ENCODE results near the gene ZNF212.
"Not testable (repeated sequence)": the region's sequence is repeated elsewhere in the genome, so short reads cannot be mapped to it uniquely, and the experiment has no call there.

Gene ZNF212

GRCh38 chr7:149228831-149229471, 10.5 kb upstream of the ZNF212 start:
- Mint-ChIP-seq H3K9me3 (no peaks in the 10 kb centered on the region), H3K27ac (no peak overlapping the region), H3K4me3 (no peak overlapping the region), H3K36me3 (ENCODE audit: low read depth) (peaks cover 22% of the 10 kb centered on the region), H3K27me3 (peaks cover 16% of the 10 kb centered on the region), H3K4me1 (ENCODE audit: low read depth) (peaks cover 3% of the 10 kb centered on the region)
- DNase-seq: no peak

- Mint-ChIP-seq H3K27ac (peak overlapping the region; percentile 45), H3K4me1 (ENCODE audit: low read depth) (peaks cover 5% of the 10 kb centered on the region), H3K9me3 (no peaks in the 10 kb centered on the region), H3K36me3 (ENCODE audit: low read depth) (peaks cover 19% of the 10 kb centered on the region), H3K4me3 (no peak overlapping the region), H3K27me3 (peaks cover 19% of the 10 kb centered on the region)
- no peak for DNase-seq
These were observed 9.9 kb upstream of the ZNF212 start for GRCh38 chr7:149229526-149229925.

GRCh38 chr7:149232362-149232761, 7.1 kb upstream of the ZNF212 start:
- Mint-ChIP-seq H3K27ac (no peak overlapping the region), H3K4me3 (no peak overlapping the region), H3K4me1 (ENCODE audit: low read depth) (peaks cover 9% of the 10 kb centered on the region), H3K9me3 (no peaks in the 10 kb centered on the region), H3K36me3 (ENCODE audit: low read depth) (no peaks in the 10 kb centered on the region), H3K27me3 (peaks cover 19% of the 10 kb centered on the region)
- no peak for DNase-seq

GRCh38 chr7:149233655-149234204, 5.7 kb upstream of the ZNF212 start:
- H3K9me3 Mint-ChIP-seq; DNase-seq; H3K4me3 Mint-ChIP-seq; H3K36me3 Mint-ChIP-seq (ENCODE audit: low read depth): not testable (repeated sequence)
- H3K27ac Mint-ChIP-seq: peak overlapping the region; percentile 76
- H3K4me1 Mint-ChIP-seq (ENCODE audit: low read depth): peaks cover 20% of the 10 kb centered on the region
- peaks cover 19% of the 10 kb centered on the region for H3K27me3 Mint-ChIP-seq

GRCh38 chr7:149237502-149237901, 1.9 kb upstream of the ZNF212 start:
- Mint-ChIP-seq H3K36me3 (ENCODE audit: low read depth) (peaks cover 22% of the 10 kb centered on the region), H3K4me3 (no peak overlapping the region), H3K4me1 (ENCODE audit: low read depth) (peaks cover 40% of the 10 kb centered on the region)

GRCh38 chr7:149238051-149238450, 1.4 kb upstream of the ZNF212 start:
- Mint-ChIP-seq H3K4me3 (peak overlapping the region; percentile 95), H3K27me3 (peaks cover 7% of the 10 kb centered on the region), H3K9me3 (no peaks in the 10 kb centered on the region), H3K36me3 (ENCODE audit: low read depth) (peaks cover 27% of the 10 kb centered on the region), H3K4me1 (ENCODE audit: low read depth) (peaks cover 45% of the 10 kb centered on the region), H3K27ac (peak overlapping the region; percentile 95)
- DNase-seq: no peak

More at GRCh38 chr7:149237502-149237901, 1.9 kb upstream of the ZNF212 start:
- no peak for DNase-seq
- Mint-ChIP-seq H3K9me3 (no peaks in the 10 kb centered on the region), H3K27ac (peak overlapping the region; percentile 95), H3K27me3 (peaks cover 12% of the 10 kb centered on the region)

- peaks cover 61% of the 10 kb centered on the region for H3K4me1 Mint-ChIP-seq (ENCODE audit: low read depth)
- no peaks in the 10 kb centered on the region for H3K9me3 Mint-ChIP-seq
- H3K4me3 Mint-ChIP-seq: peak overlapping the region; percentile 95
- peak overlapping the region; percentile 95 for H3K27ac Mint-ChIP-seq
- H3K27me3 Mint-ChIP-seq: no peaks in the 10 kb centered on the region
- H3K36me3 Mint-ChIP-seq (ENCODE audit: low read depth): peaks cover 42% of the 10 kb centered on the region
- no peak for DNase-seq
These were observed 1.2 kb downstream of the ZNF212 start for GRCh38 chr7:149240637-149241036.

GRCh38 chr7:149241696-149242095, 2.2 kb downstream of the ZNF212 start:
- peaks cover 52% of the 10 kb centered on the region for H3K36me3 Mint-ChIP-seq (ENCODE audit: low read depth)
- no peaks in the 10 kb centered on the region for H3K9me3 Mint-ChIP-seq
- no peak for DNase-seq
- no peaks in the 10 kb centered on the region for H3K27me3 Mint-ChIP-seq
- H3K4me1 Mint-ChIP-seq (ENCODE audit: low read depth): peaks cover 69% of the 10 kb centered on the region
- peak overlapping the region; percentile 95 for H3K27ac Mint-ChIP-seq
- peak overlapping the region; percentile 95 for H3K4me3 Mint-ChIP-seq

GRCh38 chr7:149245244-149245643, 5.8 kb downstream of the ZNF212 start:
- DNase-seq: peak; percentile 45
- no peaks in the 10 kb centered on the region for H3K27me3 Mint-ChIP-seq
- no peaks in the 10 kb centered on the region for H3K9me3 Mint-ChIP-seq
- H3K27ac Mint-ChIP-seq: peak overlapping the region; percentile 99
- peak overlapping the region; percentile 50 for H3K4me3 Mint-ChIP-seq
- H3K4me1 Mint-ChIP-seq (ENCODE audit: low read depth): peaks cover 79% of the 10 kb centered on the region
- peaks cover 67% of the 10 kb centered on the region for H3K36me3 Mint-ChIP-seq (ENCODE audit: low read depth)

GRCh38 chr7:149245744-149246143, 6.3 kb downstream of the ZNF212 start:
- peak overlapping the region; percentile 50 for H3K4me3 Mint-ChIP-seq
- peaks cover 68% of the 10 kb centered on the region for H3K36me3 Mint-ChIP-seq (ENCODE audit: low read depth)
- peaks cover 80% of the 10 kb centered on the region for H3K4me1 Mint-ChIP-seq (ENCODE audit: low read depth)
- H3K9me3 Mint-ChIP-seq: no peaks in the 10 kb centered on the region
- DNase-seq: no peak
- H3K27me3 Mint-ChIP-seq: no peaks in the 10 kb centered on the region
- peak overlapping the region; percentile 99 for H3K27ac Mint-ChIP-seq

GRCh38 chr7:149248777-149249176, 9.3 kb downstream of the ZNF212 start:
- Mint-ChIP-seq H3K36me3 (ENCODE audit: low read depth) (peaks cover 73% of the 10 kb centered on the region), H3K4me3 (peak overlapping the region; percentile 62), H3K27me3 (no peaks in the 10 kb centered on the region), H3K9me3 (no peaks in the 10 kb centered on the region), H3K27ac (peak overlapping the region; percentile 99), H3K4me1 (ENCODE audit: low read depth) (peaks cover 62% of the 10 kb centered on the region)
- peak; percentile 51 for DNase-seq

- not testable (repeated sequence) for H3K4me3 Mint-ChIP-seq, DNase-seq, H3K9me3 Mint-ChIP-seq, H3K27me3 Mint-ChIP-seq
- H3K36me3 Mint-ChIP-seq (ENCODE audit: low read depth): peaks cover 78% of the 10 kb centered on the region
- H3K27ac Mint-ChIP-seq: peak overlapping the region; percentile 89
- H3K4me1 Mint-ChIP-seq (ENCODE audit: low read depth): peaks cover 50% of the 10 kb centered on the region
These were observed 10.7 kb downstream of the ZNF212 start for GRCh38 chr7:149250151-149250550.

GRCh38 chr7:149251518-149251917, 12.1 kb downstream of the ZNF212 start:
- not testable (repeated sequence) for H3K4me3 Mint-ChIP-seq, H3K27me3 Mint-ChIP-seq, H3K27ac Mint-ChIP-seq, H3K9me3 Mint-ChIP-seq, DNase-seq
- H3K4me1 Mint-ChIP-seq (ENCODE audit: low read depth): peaks cover 37% of the 10 kb centered on the region
- peaks cover 82% of the 10 kb centered on the region for H3K36me3 Mint-ChIP-seq (ENCODE audit: low read depth)

- H3K27ac Mint-ChIP-seq: peak overlapping the region; percentile 68
- H3K4me3 Mint-ChIP-seq: no peak overlapping the region
- H3K9me3 Mint-ChIP-seq: no peaks in the 10 kb centered on the region
- DNase-seq: no peak
- peaks cover 39% of the 10 kb centered on the region for H3K4me1 Mint-ChIP-seq (ENCODE audit: low read depth)
- H3K27me3 Mint-ChIP-seq: no peaks in the 10 kb centered on the region
- H3K36me3 Mint-ChIP-seq (ENCODE audit: low read depth): peaks cover 82% of the 10 kb centered on the region
These were observed 12.9 kb downstream of the ZNF212 start for GRCh38 chr7:149252378-149252777.

GRCh38 chr7:149253665-149254064, 14.2 kb downstream of the ZNF212 start:
- no peaks in the 10 kb centered on the region for H3K27me3 Mint-ChIP-seq

More at GRCh38 chr7:149253665-149254064, 14.2 kb downstream of the ZNF212 start:
- H3K4me1 Mint-ChIP-seq (ENCODE audit: low read depth): peaks cover 31% of the 10 kb centered on the region
- no peak overlapping the region for H3K4me3 Mint-ChIP-seq
- no peaks in the 10 kb centered on the region for H3K9me3 Mint-ChIP-seq
- peak overlapping the region; percentile 42 for H3K27ac Mint-ChIP-seq
- DNase-seq: no peak
- H3K36me3 Mint-ChIP-seq (ENCODE audit: low read depth): peaks cover 74% of the 10 kb centered on the region

All from activated T-cell treated with anti-CD3 and anti-CD28 coated beads, Interleukin-2, amount 50 U/mL, for 24 hours (primary cell).